Naive thymus-derived CD4-positive, alpha-beta T cell (primary cell): ENCODE data around the gene SLC38A2. TPM values are rescaled to one million over a fixed set of nuclear protein-coding genes. Genes with fewer than 3 reads are reported as not detected.

ENCODE experiments used
- ATAC-seq: fragments of 150-1000 bp; cut with Tn5 transposase; 2 replicates; pipeline ENCODE4 v1.10.0; 2021; ENCODE audit warnings: mild to moderate bottlenecking, moderate library complexity
- CTCF ChIA-PET: fragments of 350-600 bp; sonication (Branson Sonifier 250); formaldehyde crosslinking; loops from one replicate; lab custom pipeline; 2021; ENCODE audit warnings: antibody characterized with exemption; lab: Charles Lee
- POLR2A ChIA-PET: fragments of 350-600 bp; sonication (Branson Sonifier 250); formaldehyde crosslinking; loops from one replicate; lab custom pipeline; 2021; ENCODE audit warnings: antibody characterized with exemption, inconsistent platforms; lab: Charles Lee
- DNase-seq, 9 donors: peaks; one replicate each; pipeline versions ENCODE4 v3.0.0 to v3.0.0-alpha.2; 2020 to 2022; ENCODE audit warnings: mixed read lengths in 1 of 9
- H3K27ac ChIP-seq: one replicate; pipeline ENCODE4 v1.7.0; 2013; ENCODE audit warnings: mild to moderate bottlenecking, low read depth, low read length, moderate library complexity
- H3K27me3 ChIP-seq, 2 donors: one replicate each; pipeline ENCODE4 v1.7.0; 2013; ENCODE audit warnings: low read length in 2 of 2, mild to moderate bottlenecking in 2 of 2, moderate library complexity in 2 of 2; ENCODE audit not compliant: control insufficient read depth in 2 of 2, insufficient read depth in 2 of 2
- H3K36me3 ChIP-seq, 3 experiments: 1 replicate in 2 of 3; 2 replicates in 1 of 3; pipeline ENCODE4 v1.7.0; 2013; ENCODE audit warnings: low read length in 3 of 3, mild to moderate bottlenecking in 3 of 3, moderate library complexity in 1 of 3; ENCODE audit not compliant: insufficient read depth in 3 of 3, control insufficient read depth in 2 of 3
- H3K4me1 ChIP-seq, 2 donors: one replicate each; pipeline ENCODE4 v1.7.0; 2013; ENCODE audit warnings: low read length in 2 of 2, mild to moderate bottlenecking in 2 of 2, moderate library complexity in 1 of 2; ENCODE audit not compliant: control insufficient read depth in 2 of 2, insufficient read depth in 2 of 2
- H3K4me3 ChIP-seq: 2 replicates; pipeline ENCODE4 v1.7.0; 2013; ENCODE audit warnings: mild to moderate bottlenecking, low read length
- H3K9me3 ChIP-seq, 3 experiments: 1 replicate in 2 of 3; 2 replicates in 1 of 3; pipeline ENCODE4 v1.7.0; 2013; ENCODE audit warnings: low read length in 3 of 3; ENCODE audit not compliant: control insufficient read depth in 2 of 3
- H3K27ac Mint-ChIP-seq, 9 donors: one replicate each; pipeline ENCODE4 v1.8.0; 2020 to 2022; ENCODE audit warnings: mixed read lengths in 9 of 9, mild to moderate bottlenecking in 8 of 9, moderate library complexity in 5 of 9, inconsistent platforms in 2 of 9
- H3K27me3 Mint-ChIP-seq, 5 donors: one replicate each; pipeline ENCODE4 v1.8.0; 2021 to 2022; ENCODE audit warnings: mixed read lengths in 5 of 5, mild to moderate bottlenecking in 1 of 5
- H3K36me3 Mint-ChIP-seq, 5 donors: one replicate each; pipeline ENCODE4 v1.8.0; 2020 to 2022; ENCODE audit warnings: mixed read lengths in 5 of 5, mild to moderate bottlenecking in 3 of 5, inconsistent platforms in 1 of 5
- H3K4me1 Mint-ChIP-seq, 7 donors: one replicate each; pipeline ENCODE4 v1.8.0; 2020 to 2022; ENCODE audit warnings: mixed read lengths in 7 of 7, mild to moderate bottlenecking in 3 of 7, inconsistent platforms in 1 of 7
- H3K4me3 Mint-ChIP-seq, 10 donors: one replicate each; pipeline ENCODE4 v1.8.0; 2020 to 2022; ENCODE audit warnings: mild to moderate bottlenecking in 10 of 10, mixed read lengths in 10 of 10, moderate library complexity in 6 of 10, inconsistent platforms in 2 of 10
- H3K9me3 Mint-ChIP-seq, 11 donors: one replicate each; pipeline ENCODE4 v1.8.0; 2020 to 2022; ENCODE audit warnings: mixed read lengths in 11 of 11, mild to moderate bottlenecking in 4 of 11, inconsistent platforms in 1 of 11, moderate library complexity in 1 of 11
- intact Hi-C, 2 donors: fragments of 100-400 bp; cut with micrococcal nuclease; formaldehyde crosslinking; loops; one replicate each; pipeline ENCODE4 v1.15.1; 2023
- polyA plus RNA-seq, 2 donors: library from polyadenylated mRNA; unstranded; fragments of 300-500 nt; fragmentation: Illumina TruSeq; gene quantifications; one replicate each; pipeline ENCODE4 v1.2.3, GENCODE V29; 2021
- total RNA-seq, 6 experiments: library from RNA in 5 of 6; stranded (reverse) in 5 of 6; gene quantifications; 1 replicate in 5 of 6; 2 replicates in 1 of 6; pipeline ENCODE4 v1.2.3 and lab custom pipeline; 2021 to 2026

The SLC38A2 gene
- total and polyA plus RNA-seq, 7 experiments from 2014 or later: 61.5 to 269 (median 172) TPM

DNA sequence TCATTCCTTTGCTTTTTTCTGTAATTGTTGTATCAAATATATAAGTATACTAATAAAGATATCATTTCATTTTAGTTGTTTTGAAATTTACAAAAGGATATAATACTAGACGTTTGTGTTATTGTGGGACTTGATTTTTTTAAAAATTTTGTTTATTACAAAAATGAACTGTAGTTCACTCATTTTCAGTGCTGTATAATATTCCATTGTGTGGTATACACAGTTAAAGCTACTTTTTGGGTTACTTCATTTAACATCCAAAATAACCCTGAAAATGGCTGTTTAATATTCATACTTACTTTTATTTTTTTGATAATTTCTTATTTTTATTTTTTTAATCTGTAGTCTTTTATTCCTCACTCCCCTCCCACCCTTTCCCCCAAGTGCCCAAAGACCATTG lies 21.4 kb downstream of the SLC38A2 start:
- POLR2A ChIA-PET: interaction anchor here (1.1 kb wide), 1 partner anchor 324 kb away, joined by 5 read pairs; no protein-coding TSS in a partner anchor
- CTCF ChIA-PET: interaction anchor here (1.0 kb wide), 1 partner anchor 584 kb away, joined by 3 read pairs; no protein-coding TSS in a partner anchor
- intact Hi-C loops: loop anchor here in 1 of 2 donors (5.0 kb wide), 1 partner anchor 311 kb away; no protein-coding TSS in a partner anchor

GRCh38 chr12:46349253-46349652 lies 23.3 kb downstream of the SLC38A2 start:
- peaks cover 6 to 20% (median 18%) of the 10 kb centered on the region in 7 donors for H3K4me1 Mint-ChIP-seq
- peaks cover 0 to 16% (median 0%) of the 10 kb centered on the region in 11 donors for H3K9me3 Mint-ChIP-seq
- Histone ChIP-seq H3K4me1 (peaks cover 0 to 7% of the 10 kb centered on the region in 2 donors), H3K27me3 (no peaks in the 10 kb centered on the region), H3K36me3 (no peaks in the 10 kb centered on the region), H3K4me3 (no peak overlapping the region), H3K27ac (no peak overlapping the region), H3K9me3 (no peaks in the 10 kb centered on the region)
- H3K4me3 Mint-ChIP-seq: peak overlapping the region in 1 of 10 donors; percentile 36
- ATAC-seq: no peak
- POLR2A ChIA-PET: no interaction called here
- intact Hi-C loops: loop anchor here in 1 of 2 donors (10.0 kb wide), 1 partner anchor 1046 kb away; no protein-coding TSS in a partner anchor
- no peak for DNase-seq
- H3K27me3 Mint-ChIP-seq: no peaks in the 10 kb centered on the region
- H3K27ac Mint-ChIP-seq: peak overlapping the region in 1 of 9 donors; percentile 20
- CTCF ChIA-PET: interaction anchor here (0.6 kb wide), 1 partner anchor 224 kb away, joined by 3 read pairs; no protein-coding TSS in a partner anchor
- H3K36me3 Mint-ChIP-seq: peaks cover 0 to 2% (median 0%) of the 10 kb centered on the region in 5 donors

More for the DNA sequence above, 21.4 kb downstream of the SLC38A2 start:
- ATAC-seq: no peak
- H3K36me3 Mint-ChIP-seq: peaks cover 0 to 2% (median 0%) of the 10 kb centered on the region in 5 donors
- H3K4me3 ChIP-seq: no peak overlapping the region
- no peaks in the 10 kb centered on the region for H3K36me3 ChIP-seq
- H3K27ac Mint-ChIP-seq: no peak overlapping the region
- H3K4me1 Mint-ChIP-seq: peaks cover 8 to 33% (median 18%) of the 10 kb centered on the region in 7 donors
- no peak overlapping the region for H3K27ac ChIP-seq
- H3K27me3 ChIP-seq: no peaks in the 10 kb centered on the region
- no peak overlapping the region for H3K4me3 Mint-ChIP-seq
- H3K4me1 ChIP-seq: peaks cover 0 to 7% of the 10 kb centered on the region in 2 donors
- no peak for DNase-seq
- peaks cover 0 to 12% (median 0%) of the 10 kb centered on the region in 11 donors for H3K9me3 Mint-ChIP-seq
- H3K27me3 Mint-ChIP-seq: no peaks in the 10 kb centered on the region
- no peaks in the 10 kb centered on the region for H3K9me3 ChIP-seq

DNA sequence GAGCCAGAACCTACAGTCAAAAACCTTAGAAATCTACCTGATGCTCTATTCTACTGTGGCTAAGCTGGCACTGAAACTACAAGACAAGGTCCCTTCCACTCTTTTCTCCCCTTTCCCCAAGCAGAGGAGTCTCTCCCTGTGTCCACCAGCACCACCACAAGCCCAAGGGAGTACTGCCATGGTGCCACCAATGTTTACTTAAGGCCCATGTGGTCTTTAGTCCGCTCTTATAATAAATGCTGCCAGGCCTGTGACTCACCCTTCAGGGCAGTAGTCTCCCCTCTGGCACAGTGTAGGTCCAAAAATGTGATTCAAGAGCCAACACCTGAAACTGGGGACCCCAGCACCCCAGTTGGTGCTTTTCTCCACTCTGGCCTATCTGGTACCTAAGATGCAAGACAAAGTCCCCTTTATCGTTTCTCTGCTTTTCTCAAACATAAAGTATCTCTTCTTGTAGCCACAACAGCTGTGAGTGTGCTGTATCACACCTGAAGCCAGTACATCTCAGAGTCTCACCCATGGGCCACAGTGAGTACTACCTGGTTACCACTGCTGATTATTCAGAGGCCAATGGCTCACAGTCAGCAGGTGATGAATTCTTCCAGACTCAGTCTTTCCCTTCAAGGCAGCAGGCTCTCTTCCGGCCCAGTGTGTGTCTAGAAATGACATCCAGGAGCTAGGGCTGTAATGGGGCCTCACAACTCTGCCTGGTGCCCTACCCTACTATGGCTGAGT lies 29.3 kb downstream of the SLC38A2 start:
- H3K27me3 ChIP-seq: peaks cover 0 to 3% of the 10 kb centered on the region in 2 donors
- peaks cover 0 to 22% (median 10%) of the 10 kb centered on the region in 5 donors for H3K27me3 Mint-ChIP-seq
- H3K36me3 ChIP-seq: no peaks in the 10 kb centered on the region
- H3K4me3 Mint-ChIP-seq: no peak overlapping the region
- CTCF ChIA-PET: interaction anchor here (0.9 to 1.8 kb wide), 5 partner anchors 16 to 677 kb away, joined by 4 to 7 read pairs (median 5); no protein-coding TSS in a partner anchor
- H3K27ac ChIP-seq: no peak overlapping the region
- no peak for DNase-seq
- no peak overlapping the region for H3K27ac Mint-ChIP-seq
- ATAC-seq: no peak
- POLR2A ChIA-PET: no interaction called here
- peaks cover 0 to 9% (median 0%) of the 10 kb centered on the region in 11 donors for H3K9me3 Mint-ChIP-seq
- peaks cover 0 to 4% (median 0%) of the 10 kb centered on the region in 7 donors for H3K4me1 Mint-ChIP-seq
- H3K4me1 ChIP-seq: no peaks in the 10 kb centered on the region
- intact Hi-C loops: loop anchor here (5.0 to 10.0 kb wide), 5 partner anchors 334 to 1344 kb away; no protein-coding TSS in a partner anchor
- no peaks in the 10 kb centered on the region for H3K9me3 ChIP-seq
- H3K4me3 ChIP-seq: no peak overlapping the region
- peaks cover 0 to 2% (median 0%) of the 10 kb centered on the region in 5 donors for H3K36me3 Mint-ChIP-seq

- H3K36me3 ChIP-seq: no peaks in the 10 kb centered on the region
- DNase-seq: peak in 7 of 9 donors; percentile 17 to 53 (median 40)
- POLR2A ChIA-PET: no interaction called here
- Mint-ChIP-seq H3K4me3 (no peak overlapping the region), H3K36me3 (peaks cover 0 to 2% (median 0%) of the 10 kb centered on the region in 5 donors), H3K27me3 (peaks cover 0 to 22% (median 10%) of the 10 kb centered on the region in 5 donors), H3K27ac (peak overlapping the region in 2 of 9 donors; percentile 22 to 51), H3K4me1 (peaks cover 0 to 4% (median 0%) of the 10 kb centered on the region in 7 donors), H3K9me3 (peaks cover 0 to 9% (median 0%) of the 10 kb centered on the region in 11 donors)
- intact Hi-C loops: loop anchor here (1.0 to 10.0 kb wide), 9 partner anchors 319 to 1345 kb away; no protein-coding TSS in a partner anchor
- ATAC-seq: peak; percentile 65
- no peaks in the 10 kb centered on the region for H3K4me1 ChIP-seq
- H3K4me3 ChIP-seq: no peak overlapping the region
- CTCF ChIA-PET: interaction anchor here (0.7 to 1.8 kb wide), 9 partner anchors 9 to 679 kb away, joined by 3 to 12 read pairs (median 4); no protein-coding TSS in a partner anchor
- no peak overlapping the region for H3K27ac ChIP-seq
- peaks cover 0 to 3% of the 10 kb centered on the region in 2 donors for H3K27me3 ChIP-seq
- no peaks in the 10 kb centered on the region for H3K9me3 ChIP-seq
Observed at GRCh38 chr12:46342562-46343033, 30.0 kb downstream of the SLC38A2 start.

GRCh38 chr12:46339051-46339450 lies 33.5 kb downstream of the SLC38A2 start:
- Histone ChIP-seq H3K27ac (no peak overlapping the region), H3K9me3 (no peaks in the 10 kb centered on the region), H3K4me1 (no peaks in the 10 kb centered on the region), H3K36me3 (no peaks in the 10 kb centered on the region), H3K27me3 (peaks cover 0 to 3% of the 10 kb centered on the region in 2 donors), H3K4me3 (no peak overlapping the region)
- peaks cover 0 to 35% (median 10%) of the 10 kb centered on the region in 5 donors for H3K27me3 Mint-ChIP-seq
- ChIA-PET CTCF (no interaction called here), POLR2A (no interaction called here)
- ATAC-seq (no peak), DNase-seq (no peak)
- H3K27ac Mint-ChIP-seq: no peak overlapping the region
- peaks cover 0 to 4% (median 0%) of the 10 kb centered on the region in 7 donors for H3K4me1 Mint-ChIP-seq
- intact Hi-C loops: no loop called here
- no peak overlapping the region for H3K4me3 Mint-ChIP-seq
- peaks cover 0 to 10% (median 0%) of the 10 kb centered on the region in 11 donors for H3K9me3 Mint-ChIP-seq
- H3K36me3 Mint-ChIP-seq: no peaks in the 10 kb centered on the region

GRCh38 chr12:46332260-46332659 lies 40.3 kb downstream of the SLC38A2 start:
- Mint-ChIP-seq H3K36me3 (peaks cover 0 to 13% (median 4%) of the 10 kb centered on the region in 5 donors), H3K4me1 (no peaks in the 10 kb centered on the region), H3K9me3 (peaks cover 7 to 30% (median 14%) of the 10 kb centered on the region in 11 donors), H3K27ac (no peak overlapping the region), H3K4me3 (no peak overlapping the region), H3K27me3 (peaks cover 0 to 13% (median 0%) of the 10 kb centered on the region in 5 donors)
- intact Hi-C loops: no loop called here
- H3K4me1 ChIP-seq: no peaks in the 10 kb centered on the region
- H3K36me3 ChIP-seq: no peaks in the 10 kb centered on the region
- no peak for ATAC-seq
- no peaks in the 10 kb centered on the region for H3K27me3 ChIP-seq
- ChIA-PET CTCF (interaction anchor here (0.6 kb wide), 1 partner anchor 54 kb away, joined by 3 read pairs; no protein-coding TSS in a partner anchor), POLR2A (no interaction called here)
- peaks cover 0 to 9% (median 3%) of the 10 kb centered on the region in 3 experiments for H3K9me3 ChIP-seq
- no peak overlapping the region for H3K27ac ChIP-seq
- no peak for DNase-seq
- H3K4me3 ChIP-seq: no peak overlapping the region
